GM12892 (cell line): ENCODE data around the gene DDT.
"Not testable (repeated sequence)": the region's sequence is repeated elsewhere in the genome, so short reads cannot be mapped to it uniquely, and the experiment has no call there.

Experiments used
- POLR2A ChIP-seq: IDR thresholded peaks from 2 replicates; pipeline ENCODE4 v1.6.1; 2011; ENCODE audit warnings: low read depth, low read length, control low read depth
- POLR2AphosphoS5 ChIP-seq: IDR thresholded peaks from 2 replicates; pipeline ENCODE4 v1.6.1; 2011; ENCODE audit warnings: low read depth, low read length, control low read depth
- TAF1 ChIP-seq: IDR thresholded peaks from 2 replicates; pipeline ENCODE4 v1.6.1; 2011; ENCODE audit warnings: low read depth, mild to moderate bottlenecking, control low read depth, low read length, borderline replicate concordance

- not testable (repeated sequence) for TF ChIP-seq TAF1, POLR2AphosphoS5, POLR2A
These were observed at the start of gene DDT for GRCh38 chr22:23974345-23974744.
